Stimulated activated naive CD8-positive, alpha-beta T cell treated with anti-CD3 and anti-CD28 coated beads, Interleukin-15, Interleukin-2, amounts not matched to agents 100 ng/mL and 50 ng/mL, for 24 hours (primary cell): Measurements from ENCODE around the gene PLA2G1B.
A peak's percentile ranks its signal among the peaks of the same experiment; 100 is the strongest.
"Not testable (repeated sequence)": the region's sequence is repeated elsewhere in the genome, so short reads cannot be mapped to it uniquely, and the experiment has no call there.

Experiments used
- H3K27ac Mint-ChIP-seq: one replicate; pipeline ENCODE4 v1.8.0; 2021; ENCODE audit warnings: mild to moderate bottlenecking, mixed read lengths
- H3K27me3 Mint-ChIP-seq: one replicate; pipeline ENCODE4 v1.8.0; 2021; ENCODE audit warnings: mixed read lengths
- H3K36me3 Mint-ChIP-seq: one replicate; pipeline ENCODE4 v1.8.0; 2021; ENCODE audit warnings: low read depth, mixed read lengths
- H3K4me1 Mint-ChIP-seq: one replicate; pipeline ENCODE4 v1.8.0; 2021; ENCODE audit warnings: low read depth, mixed read lengths
- H3K4me3 Mint-ChIP-seq: one replicate; pipeline ENCODE4 v1.8.0; 2021; ENCODE audit warnings: mild to moderate bottlenecking, mixed read lengths
- H3K9me3 Mint-ChIP-seq: one replicate; pipeline ENCODE4 v1.8.0; 2021; ENCODE audit warnings: mixed read lengths

PLA2G1B gene

GRCh38 chr12:120346031-120346430 is 18.5 kb upstream of the PLA2G1B start:
- no peaks in the 10 kb centered on the region for H3K4me1 Mint-ChIP-seq
- H3K27ac Mint-ChIP-seq = no peak overlapping the region
- no peaks in the 10 kb centered on the region for H3K36me3 Mint-ChIP-seq
- H3K4me3 Mint-ChIP-seq = no peak overlapping the region
- no peaks in the 10 kb centered on the region for H3K27me3 Mint-ChIP-seq
- no peaks in the 10 kb centered on the region for H3K9me3 Mint-ChIP-seq

DNA sequence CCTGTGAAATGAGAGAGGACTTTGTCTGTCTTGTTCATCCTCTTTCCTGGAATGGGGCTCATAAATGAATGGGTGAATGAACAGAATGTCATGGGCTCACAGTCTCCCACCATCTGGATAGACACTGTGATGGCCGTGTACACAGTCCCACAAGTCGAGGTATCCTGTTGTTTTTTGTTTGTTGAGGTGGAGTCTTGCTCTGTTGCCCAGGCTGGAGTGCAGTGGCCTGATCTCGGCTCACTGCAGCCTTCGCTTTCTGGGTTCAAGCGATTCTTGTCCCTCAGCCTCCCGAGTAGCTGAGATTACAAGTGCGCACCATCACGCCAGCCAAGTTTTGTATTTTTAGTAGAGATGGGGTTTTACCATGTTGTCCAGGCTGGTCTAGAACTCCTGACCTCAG is 16.1 kb upstream of the PLA2G1B start:
- no peaks in the 10 kb centered on the region for H3K36me3 Mint-ChIP-seq
- H3K9me3 Mint-ChIP-seq = peaks cover 1% of the 10 kb centered on the region
- H3K27me3 Mint-ChIP-seq = peaks cover 3% of the 10 kb centered on the region
- no peaks in the 10 kb centered on the region for H3K4me1 Mint-ChIP-seq
- no peak overlapping the region for H3K4me3 Mint-ChIP-seq
- no peak overlapping the region for H3K27ac Mint-ChIP-seq

- peaks cover 5% of the 10 kb centered on the region for H3K9me3 Mint-ChIP-seq
- no peak overlapping the region for H3K27ac Mint-ChIP-seq
- no peaks in the 10 kb centered on the region for H3K4me1 Mint-ChIP-seq
- no peak overlapping the region for H3K4me3 Mint-ChIP-seq
- H3K36me3 Mint-ChIP-seq = peaks cover under 1% of the 10 kb centered on the region
- H3K27me3 Mint-ChIP-seq = peaks cover 4% of the 10 kb centered on the region
Observed at GRCh38 chr12:120343039-120343537, 15.5 kb upstream of the PLA2G1B start.

DNA sequence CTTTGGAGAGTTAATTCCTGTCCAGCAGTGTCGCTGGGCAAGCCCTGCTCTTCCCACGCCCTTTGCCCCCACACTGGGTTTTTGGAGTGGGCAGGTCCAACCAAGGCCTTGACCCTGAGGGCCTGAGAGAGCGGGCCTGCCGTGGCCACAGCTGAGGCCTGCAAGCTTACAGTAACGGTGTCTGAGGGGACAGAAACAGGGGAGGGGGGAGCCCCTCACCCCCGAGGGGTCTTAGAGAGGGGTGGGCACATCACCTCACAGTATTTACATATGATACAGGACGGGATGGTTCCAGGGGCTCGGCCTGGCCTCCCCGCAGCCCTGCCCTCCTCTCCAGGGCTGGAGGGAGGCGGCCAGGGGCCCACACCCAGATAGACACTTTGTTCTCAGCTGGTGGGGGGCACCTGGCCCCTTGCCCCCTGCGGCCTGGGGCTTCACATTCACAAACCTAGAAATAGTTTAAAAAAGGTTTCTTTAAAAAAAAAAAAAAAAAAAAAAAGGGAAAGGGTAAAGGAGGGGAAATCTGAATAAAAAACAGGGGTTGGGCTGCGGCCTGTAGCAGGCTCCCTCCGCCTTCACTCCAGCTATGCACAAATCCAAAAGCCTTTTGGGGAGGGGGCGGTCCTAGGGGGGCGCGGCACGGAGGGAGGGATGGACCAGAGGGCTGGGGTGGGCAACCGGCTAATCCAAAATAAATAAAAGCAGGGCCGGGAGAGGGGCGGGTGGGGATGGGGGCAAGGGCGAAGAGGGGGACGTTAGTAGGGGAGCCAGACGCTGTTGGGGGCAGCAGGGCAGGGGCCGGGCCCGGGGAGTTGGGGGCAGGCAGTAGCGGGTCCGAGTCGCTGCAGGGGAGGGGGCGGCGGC is 14.8 kb upstream of the PLA2G1B start:
- Mint-ChIP-seq H3K4me3 (no peak overlapping the region), H3K4me1 (no peaks in the 10 kb centered on the region), H3K9me3 (peaks cover 12% of the 10 kb centered on the region), H3K27me3 (peaks cover 10% of the 10 kb centered on the region), H3K27ac (no peak overlapping the region), H3K36me3 (peaks cover 8% of the 10 kb centered on the region)

- Mint-ChIP-seq H3K36me3 (peaks cover 10% of the 10 kb centered on the region), H3K4me1 (no peaks in the 10 kb centered on the region), H3K27ac (no peak overlapping the region), H3K4me3 (no peak overlapping the region), H3K27me3 (peaks cover 11% of the 10 kb centered on the region), H3K9me3 (peaks cover 24% of the 10 kb centered on the region)
Observed at GRCh38 chr12:120339256-120339655, 11.7 kb upstream of the PLA2G1B start.

DNA sequence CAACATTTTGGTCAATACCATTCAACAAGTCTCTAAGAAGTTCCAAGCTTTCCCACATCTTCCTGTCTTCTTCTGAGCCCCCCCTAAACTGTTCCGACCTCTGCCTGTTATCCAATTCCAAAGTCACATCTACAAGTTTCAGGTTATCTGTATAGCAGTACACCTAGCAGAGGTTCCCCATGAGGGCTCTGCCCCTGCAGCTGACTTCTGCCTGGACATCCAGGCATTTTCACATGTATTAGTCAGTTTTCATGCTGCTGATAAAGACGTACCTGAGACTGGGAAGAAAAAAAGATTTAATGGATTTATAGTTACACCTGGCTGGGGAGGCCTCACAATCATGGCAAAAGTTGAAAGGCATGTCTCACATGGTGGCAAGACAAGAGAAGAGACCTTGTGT is 10.2 kb upstream of the PLA2G1B start:
- Mint-ChIP-seq H3K27me3 (peaks cover 11% of the 10 kb centered on the region), H3K4me3 (no peak overlapping the region), H3K27ac (no peak overlapping the region), H3K36me3 (peaks cover 10% of the 10 kb centered on the region), H3K4me1 (no peaks in the 10 kb centered on the region), H3K9me3 (peaks cover 24% of the 10 kb centered on the region)

DNA sequence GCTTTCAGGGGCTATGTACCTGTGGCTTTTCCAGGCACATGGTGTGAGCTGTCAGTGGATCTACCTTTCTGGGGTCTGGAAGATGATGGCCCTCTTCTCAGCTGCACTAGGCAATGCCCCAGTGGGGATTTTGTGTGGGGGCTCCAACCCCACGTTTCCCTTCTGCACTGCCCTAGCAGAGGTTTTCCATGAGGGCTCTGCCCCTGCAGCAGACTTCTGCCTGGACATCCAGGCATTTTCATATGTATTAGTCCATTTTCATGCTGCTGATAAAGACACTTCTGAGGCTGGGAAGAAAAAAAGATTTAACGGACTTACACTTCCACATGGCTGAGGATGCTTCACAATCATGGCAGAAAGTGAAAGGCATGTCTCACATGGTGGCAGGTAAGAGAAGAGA is 8.8 kb upstream of the PLA2G1B start:
- H3K27ac Mint-ChIP-seq, H3K36me3 Mint-ChIP-seq, H3K4me3 Mint-ChIP-seq, H3K4me1 Mint-ChIP-seq: not testable (repeated sequence)
- H3K27me3 Mint-ChIP-seq = peaks cover 11% of the 10 kb centered on the region
- peaks cover 24% of the 10 kb centered on the region for H3K9me3 Mint-ChIP-seq

- not testable (repeated sequence) for H3K36me3 Mint-ChIP-seq, H3K4me1 Mint-ChIP-seq, H3K4me3 Mint-ChIP-seq, H3K27ac Mint-ChIP-seq
- H3K9me3 Mint-ChIP-seq = peaks cover 24% of the 10 kb centered on the region
- H3K27me3 Mint-ChIP-seq = peaks cover 11% of the 10 kb centered on the region
Observed at GRCh38 chr12:120335447-120335846, 7.9 kb upstream of the PLA2G1B start.

DNA sequence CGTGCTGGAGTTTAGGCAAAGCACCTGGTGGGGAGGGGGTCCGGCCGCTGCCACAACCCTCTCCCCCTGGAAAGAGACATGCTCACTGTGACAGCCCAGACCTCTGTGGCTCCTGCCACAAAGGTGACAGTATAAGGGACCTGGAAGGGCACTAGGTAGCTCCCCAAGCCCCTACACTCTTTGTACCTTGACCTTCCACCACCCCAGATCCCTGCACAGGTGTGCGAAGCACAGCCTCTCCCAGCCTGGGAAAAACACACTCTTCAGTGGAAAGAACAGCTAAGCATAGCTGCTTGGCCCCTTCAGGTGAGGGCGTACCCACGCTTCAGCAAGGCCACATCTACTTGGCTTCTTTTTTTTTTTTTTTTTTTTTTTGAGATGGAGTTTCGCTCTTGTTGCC is 4.9 kb upstream of the PLA2G1B start:
- H3K27me3 Mint-ChIP-seq = peaks cover 3% of the 10 kb centered on the region
- no peak overlapping the region for H3K27ac Mint-ChIP-seq
- peaks cover 3% of the 10 kb centered on the region for H3K36me3 Mint-ChIP-seq
- no peak overlapping the region for H3K4me3 Mint-ChIP-seq
- H3K4me1 Mint-ChIP-seq = no peaks in the 10 kb centered on the region
- H3K9me3 Mint-ChIP-seq = peaks cover 13% of the 10 kb centered on the region

GRCh38 chr12:120332041-120332440 is 4.5 kb upstream of the PLA2G1B start:
- Mint-ChIP-seq H3K36me3 (no peaks in the 10 kb centered on the region), H3K27me3 (no peaks in the 10 kb centered on the region), H3K4me3 (no peak overlapping the region), H3K9me3 (peaks cover 11% of the 10 kb centered on the region), H3K27ac (no peak overlapping the region), H3K4me1 (no peaks in the 10 kb centered on the region)

- Mint-ChIP-seq H3K27me3 (no peaks in the 10 kb centered on the region), H3K36me3 (no peaks in the 10 kb centered on the region), H3K9me3 (peaks cover 6% of the 10 kb centered on the region), H3K4me1 (no peaks in the 10 kb centered on the region), H3K4me3 (no peak overlapping the region), H3K27ac (no peak overlapping the region)
Observed at GRCh38 chr12:120331390-120331789, 3.8 kb upstream of the PLA2G1B start.

- H3K4me1 Mint-ChIP-seq = no peaks in the 10 kb centered on the region
- no peaks in the 10 kb centered on the region for H3K9me3 Mint-ChIP-seq
- no peaks in the 10 kb centered on the region for H3K36me3 Mint-ChIP-seq
- no peaks in the 10 kb centered on the region for H3K27me3 Mint-ChIP-seq
- H3K27ac Mint-ChIP-seq = no peak overlapping the region
- no peak overlapping the region for H3K4me3 Mint-ChIP-seq
Observed at GRCh38 chr12:120328228-120328627, 649 bp upstream of the PLA2G1B start.

GRCh38 chr12:120324841-120325417 is 2.6 kb downstream of the PLA2G1B start:
- no peak overlapping the region for H3K27ac Mint-ChIP-seq
- no peaks in the 10 kb centered on the region for H3K9me3 Mint-ChIP-seq
- no peaks in the 10 kb centered on the region for H3K36me3 Mint-ChIP-seq
- peak overlapping the region; percentile 78 for H3K4me3 Mint-ChIP-seq
- H3K4me1 Mint-ChIP-seq = no peaks in the 10 kb centered on the region
- H3K27me3 Mint-ChIP-seq = no peaks in the 10 kb centered on the region

GRCh38 chr12:120323772-120324171 is 3.8 kb downstream of the PLA2G1B start:
- Mint-ChIP-seq H3K4me1 (no peaks in the 10 kb centered on the region), H3K36me3 (no peaks in the 10 kb centered on the region), H3K4me3 (no peak overlapping the region), H3K27ac (no peak overlapping the region), H3K9me3 (no peaks in the 10 kb centered on the region), H3K27me3 (no peaks in the 10 kb centered on the region)

- H3K36me3 Mint-ChIP-seq = no peaks in the 10 kb centered on the region
- peaks cover 14% of the 10 kb centered on the region for H3K4me1 Mint-ChIP-seq
Observed at GRCh38 chr12:120321382-120322202, 6.0 kb downstream of the PLA2G1B start.

More at GRCh38 chr12:120321382-120322202, 6.0 kb downstream of the PLA2G1B start:
- Mint-ChIP-seq H3K27ac (no peak overlapping the region), H3K27me3 (no peaks in the 10 kb centered on the region), H3K4me3 (no peak overlapping the region), H3K9me3 (no peaks in the 10 kb centered on the region)
